Stimulated activated CD8-positive, alpha-beta memory T cell treated with anti-CD3 and anti-CD28 coated beads, Interleukin-15, amount 100 ng/mL, for 4 hours (primary cell): ENCODE results near the gene MAPK1.
A peak's percentile ranks its signal among the peaks of the same experiment; 100 is the strongest.
"Not testable (repeated sequence)": the region's sequence is repeated elsewhere in the genome, so short reads cannot be mapped to it uniquely, and the experiment has no call there.

Experiments
- DNase-seq, 2 donors: peaks; one replicate each; pipeline ENCODE4 v3.0.0-alpha.2; 2020; ENCODE audit warnings: low read depth in 2 of 2

The MAPK1 gene

GRCh38 chr22:21818487-21819182, 48.8 kb downstream of the MAPK1 start:
- no peak for DNase-seq

GRCh38 chr22:21817497-21817853, 50.0 kb downstream of the MAPK1 start:
- DNase-seq = not testable (repeated sequence)

- DNase-seq = no peak
Observed at GRCh38 chr22:21816787-21817496, 50.5 kb downstream of the MAPK1 start.

- no peak for DNase-seq
Observed at GRCh38 chr22:21816472-21816786, 51.0 kb downstream of the MAPK1 start.

GRCh38 chr22:21815958-21816357, 51.5 kb downstream of the MAPK1 start:
- no peak for DNase-seq

- DNase-seq = no peak
Observed at GRCh38 chr22:21815357-21815756, 52.1 kb downstream of the MAPK1 start.

GRCh38 chr22:21811982-21812381, 55.5 kb downstream of the MAPK1 start:
- DNase-seq = no peak

- DNase-seq = no peak
Observed at GRCh38 chr22:21807544-21808529, 59.6 kb downstream of the MAPK1 start.

GRCh38 chr22:21805325-21805724, 62.1 kb downstream of the MAPK1 start:
- not testable (repeated sequence) for DNase-seq

- DNase-seq = no peak
Observed at GRCh38 chr22:21803811-21804249, 63.6 kb downstream of the MAPK1 start.

GRCh38 chr22:21802673-21803072, 64.8 kb downstream of the MAPK1 start:
- no peak for DNase-seq

- no peak for DNase-seq
Observed at GRCh38 chr22:21802056-21802455, 65.4 kb downstream of the MAPK1 start.

GRCh38 chr22:21801304-21801644, 66.2 kb downstream of the MAPK1 start:
- DNase-seq = not testable (repeated sequence)

GRCh38 chr22:21800552-21801303, 66.7 kb downstream of the MAPK1 start:
- DNase-seq = no peak

- no peak for DNase-seq
Observed at GRCh38 chr22:21797444-21798221, 69.8 kb downstream of the MAPK1 start.

GRCh38 chr22:21796863-21797262, 70.6 kb downstream of the MAPK1 start:
- DNase-seq = no peak

GRCh38 chr22:21796231-21796630, 71.2 kb downstream of the MAPK1 start:
- no peak for DNase-seq

GRCh38 chr22:21793716-21794115, 73.7 kb downstream of the MAPK1 start:
- not testable (repeated sequence) for DNase-seq

GRCh38 chr22:21791635-21792625, 75.5 kb downstream of the MAPK1 start:
- peak in 1 of 2 donors; percentile 20 for DNase-seq
